ENCODE results near the gene LRP1B. TPM values are rescaled to one million over a fixed set of nuclear protein-coding genes. Genes with fewer than 3 reads are reported as not detected.

The LRP1B gene
- total RNA-seq, 1 donor from 2014 or later: 0.02 TPM

GRCh38 chr2:140274891-140275290 is 1855.9 kb downstream of the LRP1B start:
- ATAC-seq: no peak
- no peak for DNase-seq
- intact Hi-C loops (cut with micrococcal nuclease): no loop called here

- ATAC-seq (no peak), DNase-seq (no peak)
- intact Hi-C loops (cut with micrococcal nuclease): no loop called here
Observed at GRCh38 chr2:140273958-140274357, 1856.9 kb downstream of the LRP1B start.

- intact Hi-C loops (cut with micrococcal nuclease): no loop called here
- ATAC-seq (no peak), DNase-seq (no peak)
Observed at GRCh38 chr2:140273408-140273807, 1857.4 kb downstream of the LRP1B start.

GRCh38 chr2:140270224-140270623 is 1860.6 kb downstream of the LRP1B start:
- no peak for DNase-seq
- no peak for ATAC-seq
- intact Hi-C loops (cut with micrococcal nuclease): no loop called here

GRCh38 chr2:140269000-140269399 is 1861.8 kb downstream of the LRP1B start:
- ATAC-seq (no peak), DNase-seq (no peak)
- intact Hi-C loops (cut with micrococcal nuclease): no loop called here

GRCh38 chr2:140262908-140263307 is 1867.9 kb downstream of the LRP1B start:
- no peak for ATAC-seq
- DNase-seq: no peak
- intact Hi-C loops (cut with micrococcal nuclease): no loop called here

GRCh38 chr2:140257692-140258300 is 1873.0 kb downstream of the LRP1B start:
- intact Hi-C loops (cut with micrococcal nuclease): no loop called here
- no peak for ATAC-seq

GRCh38 chr2:140256080-140256479 is 1874.7 kb downstream of the LRP1B start:
- DNase-seq (no peak), ATAC-seq (no peak)
- intact Hi-C loops (cut with micrococcal nuclease): no loop called here

More at GRCh38 chr2:140257692-140258300, 1873.0 kb downstream of the LRP1B start:
- no peak for DNase-seq

GRCh38 chr2:140249821-140250220 is 1881.0 kb downstream of the LRP1B start:
- intact Hi-C loops (cut with micrococcal nuclease): no loop called here
- no peak for DNase-seq
- no peak for ATAC-seq

- intact Hi-C loops (cut with micrococcal nuclease): no loop called here
- DNase-seq: no peak
- ATAC-seq: peak; percentile 80
Observed at GRCh38 chr2:140248623-140249022, 1882.2 kb downstream of the LRP1B start.

GRCh38 chr2:140247451-140248195 is 1883.2 kb downstream of the LRP1B start:
- DNase-seq: no peak
- ATAC-seq: peak; percentile 80
- intact Hi-C loops (cut with micrococcal nuclease): no loop called here

- no peak for DNase-seq
- intact Hi-C loops (cut with micrococcal nuclease): no loop called here
- no peak for ATAC-seq
Observed at GRCh38 chr2:140246957-140247356, 1883.9 kb downstream of the LRP1B start.

GRCh38 chr2:140246058-140246457 is 1884.8 kb downstream of the LRP1B start:
- no peak for ATAC-seq

GRCh38 chr2:140242889-140243288 is 1887.9 kb downstream of the LRP1B start:
- no peak for DNase-seq
- no peak for ATAC-seq
- intact Hi-C loops (cut with micrococcal nuclease): no loop called here

More at GRCh38 chr2:140246058-140246457, 1884.8 kb downstream of the LRP1B start:
- intact Hi-C loops (cut with micrococcal nuclease): no loop called here
- DNase-seq: no peak

- intact Hi-C loops (cut with micrococcal nuclease): no loop called here
- DNase-seq (no peak), ATAC-seq (no peak)
Observed at GRCh38 chr2:140234116-140234515, 1896.7 kb downstream of the LRP1B start.

- ATAC-seq (no peak), DNase-seq (no peak)
- intact Hi-C loops (cut with micrococcal nuclease): no loop called here
Observed at GRCh38 chr2:140210963-140211362, 1919.9 kb downstream of the LRP1B start.

- DNase-seq (no peak), ATAC-seq (peak; percentile 48)
- intact Hi-C loops (cut with micrococcal nuclease): no loop called here
Observed at GRCh38 chr2:140205093-140205492, 1925.7 kb downstream of the LRP1B start.

GRCh38 chr2:140203347-140203746 is 1927.5 kb downstream of the LRP1B start:
- intact Hi-C loops (cut with micrococcal nuclease): no loop called here
- no peak for DNase-seq
- ATAC-seq: no peak

GRCh38 chr2:140201572-140201971 is 1929.2 kb downstream of the LRP1B start:
- DNase-seq (no peak), ATAC-seq (peak; percentile 61)
- intact Hi-C loops (cut with micrococcal nuclease): no loop called here

GRCh38 chr2:140200764-140201163 is 1930.1 kb downstream of the LRP1B start:
- ATAC-seq (no peak), DNase-seq (no peak)
- intact Hi-C loops (cut with micrococcal nuclease): no loop called here

- intact Hi-C loops (cut with micrococcal nuclease): no loop called here
- DNase-seq (no peak), ATAC-seq (no peak)
Observed at GRCh38 chr2:140200307-140200706, 1930.5 kb downstream of the LRP1B start.
